GM18867 (cell line): ENCODE data around the gene NT5C1B.

Experiments
- ATAC-seq: cut with Tn5 transposase; IDR thresholded peaks from one replicate; pipeline ENCODE4 v1.9.1; 2021; ENCODE audit warnings: mild to moderate bottlenecking, moderate library complexity; ENCODE audit not compliant: unreplicated experiment

Gene NT5C1B

DNA sequence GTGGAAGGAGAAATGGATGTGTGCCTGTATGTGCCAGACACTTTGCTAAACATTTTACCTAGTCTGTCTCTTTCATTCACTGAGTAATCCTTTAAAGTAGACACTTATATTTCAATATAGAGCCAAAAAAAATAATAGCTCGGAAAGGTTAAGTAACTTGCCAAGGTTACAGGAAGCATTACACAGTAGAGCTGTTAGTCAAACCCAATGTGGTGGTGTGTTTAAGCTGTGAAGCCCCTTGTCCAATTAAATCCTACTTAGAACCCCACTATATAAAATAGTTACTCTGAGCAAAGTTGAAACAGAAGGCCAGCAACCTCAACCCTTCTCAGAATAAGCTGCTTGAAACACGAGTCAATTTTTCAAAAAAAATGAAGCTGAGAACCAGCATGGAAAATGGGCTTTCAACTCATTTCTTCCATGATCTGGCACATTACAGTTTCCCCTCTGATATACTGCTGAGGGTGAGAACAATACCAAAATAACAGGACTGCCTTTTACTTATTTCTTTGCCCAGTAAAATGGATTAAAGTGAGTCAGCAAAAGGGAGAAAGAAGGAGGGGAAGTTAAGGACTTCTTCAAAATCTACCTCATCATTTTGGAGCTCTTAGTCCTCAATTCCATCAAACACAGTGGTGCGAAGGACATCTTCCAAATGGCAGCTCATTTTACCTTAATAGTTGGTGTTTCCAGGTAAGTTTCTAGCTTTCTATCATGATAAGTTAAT is 36.9 kb downstream of the NT5C1B start:
- ATAC-seq, result no peak

DNA sequence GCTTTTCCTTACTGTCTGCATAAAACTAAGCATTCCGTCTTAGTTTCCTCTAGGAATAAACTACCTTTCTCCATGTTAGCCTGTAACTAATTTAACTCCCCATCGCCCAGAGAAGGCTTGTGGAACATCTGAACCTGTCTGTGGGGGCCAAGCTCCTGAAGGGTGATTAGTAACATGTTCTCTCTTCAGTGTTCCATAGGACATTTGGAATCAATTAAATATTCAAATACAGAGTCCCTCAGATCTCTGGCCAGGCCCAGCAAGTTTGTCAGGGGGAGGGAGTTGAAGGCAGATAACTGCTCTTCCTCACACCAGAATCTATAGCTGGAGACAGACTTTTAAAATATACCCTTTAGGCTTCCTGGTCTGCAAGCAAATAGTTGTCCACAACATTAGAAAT is 37.7 kb downstream of the NT5C1B start:
- no peak for ATAC-seq

GRCh38 chr2:18551169-18551568 is 38.2 kb downstream of the NT5C1B start:
- no peak for ATAC-seq

DNA sequence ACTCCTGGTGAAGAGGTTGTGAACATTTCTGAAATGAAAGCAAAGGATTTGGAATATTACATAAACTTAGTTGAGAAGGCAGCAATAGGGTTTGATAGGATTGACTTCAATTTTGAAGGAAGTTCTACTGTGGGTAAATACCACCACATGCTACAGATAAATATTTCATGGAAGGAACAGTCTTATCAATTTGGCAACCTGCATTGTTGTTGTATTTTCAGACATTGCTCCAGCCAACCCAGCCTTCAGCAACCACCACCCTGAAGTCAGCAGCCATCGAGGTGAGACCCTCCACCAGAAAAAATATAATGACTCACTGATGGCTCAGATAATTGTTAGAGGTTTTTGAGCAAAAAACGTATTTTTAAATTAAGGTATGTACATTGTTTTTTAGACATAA is 38.9 kb downstream of the NT5C1B start:
- no peak for ATAC-seq

GRCh38 chr2:18549083-18549482 is 40.3 kb downstream of the NT5C1B start:
- no peak for ATAC-seq

- ATAC-seq, result no peak
These were observed 40.7 kb downstream of the NT5C1B start for GRCh38 chr2:18548621-18549020.

DNA sequence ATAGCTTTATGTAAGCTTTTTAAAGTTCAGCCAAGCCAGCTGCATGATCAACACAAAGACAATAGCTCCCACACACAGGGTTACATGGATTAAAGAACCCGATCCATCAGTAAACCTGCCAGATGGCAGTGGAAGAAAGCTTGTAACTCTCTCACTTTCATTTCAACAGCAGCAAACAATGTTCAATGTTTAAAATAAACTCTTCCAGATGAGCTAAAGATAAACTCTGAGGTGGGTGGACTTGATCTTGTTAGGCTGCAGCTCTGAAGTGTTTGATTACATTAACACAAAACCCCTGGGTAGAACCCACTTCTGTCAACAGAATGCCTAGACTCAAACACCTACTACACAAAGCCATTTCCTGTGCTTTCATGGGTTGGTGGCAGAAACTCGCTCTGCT is 42.8 kb downstream of the NT5C1B start:
- ATAC-seq, result peak; percentile 59

- ATAC-seq, result no peak
These were observed 44.0 kb downstream of the NT5C1B start for GRCh38 chr2:18545384-18545783.

DNA sequence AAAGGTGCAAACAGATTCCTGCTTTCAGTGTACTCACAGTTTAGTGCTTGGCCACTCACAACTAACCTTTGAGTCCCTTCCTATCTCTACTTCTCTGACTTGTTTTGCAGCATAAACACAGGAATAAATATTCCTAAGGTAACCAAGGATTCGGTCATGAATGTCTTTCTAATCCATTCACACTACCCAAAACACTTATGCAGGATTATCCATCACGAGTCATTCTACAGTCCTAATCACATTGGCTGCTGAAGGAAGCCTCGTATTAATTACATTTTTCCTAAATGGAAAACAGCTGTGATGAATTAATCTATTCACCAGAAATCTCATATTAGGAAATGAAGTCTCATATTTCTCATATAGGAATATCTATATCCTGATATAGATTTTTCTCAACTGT is 45.2 kb downstream of the NT5C1B start:
- no peak for ATAC-seq

GRCh38 chr2:18540872-18541271 is 48.5 kb downstream of the NT5C1B start:
- ATAC-seq, result peak; percentile 58

GRCh38 chr2:18536697-18537096 is 52.7 kb downstream of the NT5C1B start:
- no peak for ATAC-seq

- no peak for ATAC-seq
These were observed 53.3 kb downstream of the NT5C1B start for GRCh38 chr2:18536100-18536499.

- no peak for ATAC-seq
These were observed 58.2 kb downstream of the NT5C1B start for GRCh38 chr2:18531194-18531593.

- ATAC-seq, result no peak
These were observed 61.5 kb downstream of the NT5C1B start for GRCh38 chr2:18527822-18528221.

DNA sequence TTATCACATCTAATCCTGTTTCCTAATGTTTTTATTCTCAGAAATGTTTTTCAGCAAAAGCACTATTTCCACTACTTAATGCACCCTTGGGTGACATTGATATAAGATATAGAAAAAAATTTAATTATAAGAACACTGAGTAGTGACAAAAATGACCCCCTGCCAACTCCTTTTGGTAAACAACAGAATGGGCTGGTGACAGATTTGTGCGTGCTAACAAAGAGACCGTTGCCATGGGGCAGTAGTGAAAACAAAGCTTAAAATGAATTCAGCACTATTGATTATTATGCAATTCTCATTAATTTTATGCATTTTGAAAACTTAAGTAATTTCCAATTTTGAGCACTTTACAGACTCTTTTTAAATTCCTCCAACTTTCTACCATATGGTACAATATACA is 62.0 kb downstream of the NT5C1B start:
- ATAC-seq, result no peak

- ATAC-seq, result no peak
These were observed 62.9 kb downstream of the NT5C1B start for GRCh38 chr2:18526429-18526828.

DNA sequence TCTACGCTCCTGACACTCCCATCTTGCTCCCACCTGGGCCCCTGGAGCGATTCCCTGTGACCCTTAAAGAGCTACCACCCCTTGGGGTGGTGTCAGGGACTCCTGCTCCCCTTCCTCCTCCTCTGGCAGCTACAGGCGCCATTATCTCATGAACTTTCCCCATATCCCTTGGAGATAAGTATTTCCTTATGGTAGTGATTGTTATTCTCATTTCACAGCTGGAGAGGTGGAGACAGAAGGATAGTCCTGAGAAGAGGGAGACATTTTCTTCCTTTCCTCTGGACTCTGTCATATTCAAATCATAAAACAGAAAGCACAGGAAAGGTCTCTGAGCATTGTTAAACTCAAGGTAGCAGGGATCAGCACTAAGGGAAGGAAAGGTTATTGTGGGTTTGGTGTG is 63.5 kb downstream of the NT5C1B start:
- no peak for ATAC-seq

- no peak for ATAC-seq
These were observed 64.1 kb downstream of the NT5C1B start for GRCh38 chr2:18525236-18525635.

GRCh38 chr2:18522484-18523146 is 66.8 kb downstream of the NT5C1B start:
- ATAC-seq, result no peak

DNA sequence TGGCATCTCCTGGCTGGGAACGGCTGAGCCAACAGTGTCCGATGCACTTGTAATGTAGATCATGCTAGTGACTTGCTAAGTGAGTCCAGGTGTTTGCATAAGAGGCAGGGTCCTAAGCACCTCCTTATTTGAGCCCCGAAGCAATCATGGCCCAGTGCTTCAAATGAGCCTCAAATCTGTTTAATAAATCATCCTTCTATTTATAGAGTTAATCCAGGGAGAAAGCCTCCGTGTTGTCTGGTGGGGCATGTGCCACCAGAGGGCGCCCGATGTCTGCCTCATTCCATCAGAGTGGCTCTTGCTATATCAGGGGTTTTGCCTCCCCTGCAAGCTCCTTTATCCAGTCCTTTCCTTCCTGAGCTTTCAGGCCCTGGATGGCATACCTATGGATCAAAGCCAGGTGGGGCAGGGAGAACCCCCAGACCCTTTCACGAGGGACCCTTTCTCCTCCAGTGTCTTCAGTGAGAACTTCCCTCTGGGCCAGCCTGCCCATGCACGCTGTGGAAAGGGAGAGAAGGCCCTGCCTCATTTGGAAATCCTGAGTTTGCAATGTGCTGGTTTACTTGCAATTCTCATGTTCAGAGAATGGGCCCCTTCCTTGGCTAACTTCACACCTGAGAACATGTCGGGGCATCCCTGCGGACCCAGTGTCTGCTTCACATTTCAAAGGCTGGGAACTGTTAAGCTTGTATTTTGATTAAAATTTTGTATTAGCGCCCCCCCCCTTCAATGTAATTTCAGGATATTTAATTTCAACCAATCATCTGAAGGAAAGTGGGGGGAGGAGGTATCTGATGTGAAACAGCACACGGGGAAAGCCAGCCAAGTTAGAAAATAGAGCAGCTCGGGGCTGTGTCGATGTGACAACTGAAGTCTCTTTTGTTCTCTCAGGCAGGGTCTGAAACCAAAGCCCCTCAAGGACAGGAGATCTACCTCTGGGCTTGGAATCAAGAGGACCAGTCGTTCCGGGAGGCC is 68.6 kb downstream of the NT5C1B start:
- ATAC-seq, result peak; percentile 89

GRCh38 chr2:18519914-18520450 is 69.4 kb downstream of the NT5C1B start:
- ATAC-seq, result no peak
